Activated T-helper 17 cell treated with anti-CD3 and anti-CD28 coated beads, Interleukin-2, amount 50 U/mL, for 72 hours (primary cell): ENCODE measurements around the gene TEKT5. TPM values are rescaled to one million over a fixed set of nuclear protein-coding genes. Genes with fewer than 3 reads are reported as not detected.

Experiments
- ATAC-seq: fragments of 150-1000 bp; cut with Tn5 transposase; replicated peaks from 2 replicates; pipeline ENCODE4 v1.10.0; 2021; ENCODE audit warnings: mild to moderate bottlenecking, moderate library complexity
- H3K27ac Mint-ChIP-seq: one replicate; pipeline ENCODE4 v1.8.0; 2022; ENCODE audit warnings: mixed read lengths
- H3K27me3 Mint-ChIP-seq: one replicate; pipeline ENCODE4 v1.8.0; 2022; ENCODE audit warnings: mixed read lengths
- H3K36me3 Mint-ChIP-seq: one replicate; pipeline ENCODE4 v1.8.0; 2022; ENCODE audit warnings: low read depth, mild to moderate bottlenecking, mixed read lengths
- H3K4me1 Mint-ChIP-seq: one replicate; pipeline ENCODE4 v1.8.0; 2022; ENCODE audit warnings: mixed read lengths
- H3K4me3 Mint-ChIP-seq: one replicate; pipeline ENCODE4 v1.8.0; 2022; ENCODE audit warnings: mild to moderate bottlenecking, mixed read lengths
- H3K9me3 Mint-ChIP-seq: one replicate; pipeline ENCODE4 v1.8.0; 2022; ENCODE audit warnings: mixed read lengths
- total RNA-seq, 2 donors: library from RNA; stranded (reverse); gene quantifications; one replicate each; pipeline ENCODE4 v1.2.3, GENCODE V29; 2022

Gene TEKT5
- total RNA-seq, 2 donors from 2014 or later, result 0.19 to 2.4 TPM

GRCh38 chr16:10584981-10585438 is 109.7 kb downstream of the TEKT5 start:
- no peak for ATAC-seq
- no peak overlapping the region for H3K27ac Mint-ChIP-seq
- no peaks in the 10 kb centered on the region for H3K9me3 Mint-ChIP-seq
- H3K27me3 Mint-ChIP-seq, result peaks cover 55% of the 10 kb centered on the region
- H3K4me3 Mint-ChIP-seq, result no peak overlapping the region
- H3K36me3 Mint-ChIP-seq, result no peaks in the 10 kb centered on the region
- no peaks in the 10 kb centered on the region for H3K4me1 Mint-ChIP-seq

GRCh38 chr16:10583269-10583668 is 111.5 kb downstream of the TEKT5 start:
- Mint-ChIP-seq H3K4me1 (no peaks in the 10 kb centered on the region), H3K27ac (no peak overlapping the region), H3K9me3 (no peaks in the 10 kb centered on the region), H3K27me3 (peaks cover 57% of the 10 kb centered on the region), H3K4me3 (no peak overlapping the region), H3K36me3 (no peaks in the 10 kb centered on the region)
- no peak for ATAC-seq

DNA sequence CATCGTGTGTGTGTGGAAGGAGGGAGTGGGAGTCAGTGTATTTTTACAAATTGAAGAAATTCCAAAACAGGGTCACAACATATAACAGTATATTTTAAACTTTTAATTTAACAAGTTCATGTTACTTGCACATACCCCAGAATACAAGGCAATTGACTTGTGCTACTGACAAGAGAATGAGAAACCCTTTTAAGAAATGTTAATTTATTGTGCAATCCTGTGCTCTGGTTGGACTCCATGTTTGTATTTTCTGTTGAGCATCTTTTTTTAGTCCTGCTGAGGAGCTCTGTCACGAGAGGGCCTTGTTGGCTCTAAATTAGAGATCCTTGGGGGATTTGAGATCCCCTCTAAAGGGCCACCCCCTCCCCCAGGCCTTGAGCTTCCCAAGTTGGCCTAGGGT is 113.2 kb downstream of the TEKT5 start:
- no peaks in the 10 kb centered on the region for H3K36me3 Mint-ChIP-seq
- peaks cover 59% of the 10 kb centered on the region for H3K27me3 Mint-ChIP-seq
- H3K4me3 Mint-ChIP-seq, result no peak overlapping the region
- no peaks in the 10 kb centered on the region for H3K9me3 Mint-ChIP-seq
- no peak overlapping the region for H3K27ac Mint-ChIP-seq
- no peak for ATAC-seq
- H3K4me1 Mint-ChIP-seq, result no peaks in the 10 kb centered on the region

- H3K9me3 Mint-ChIP-seq, result no peaks in the 10 kb centered on the region
- H3K27me3 Mint-ChIP-seq, result peaks cover 54% of the 10 kb centered on the region
- no peak for ATAC-seq
These were observed 113.9 kb downstream of the TEKT5 start for GRCh38 chr16:10580883-10581247.

DNA sequence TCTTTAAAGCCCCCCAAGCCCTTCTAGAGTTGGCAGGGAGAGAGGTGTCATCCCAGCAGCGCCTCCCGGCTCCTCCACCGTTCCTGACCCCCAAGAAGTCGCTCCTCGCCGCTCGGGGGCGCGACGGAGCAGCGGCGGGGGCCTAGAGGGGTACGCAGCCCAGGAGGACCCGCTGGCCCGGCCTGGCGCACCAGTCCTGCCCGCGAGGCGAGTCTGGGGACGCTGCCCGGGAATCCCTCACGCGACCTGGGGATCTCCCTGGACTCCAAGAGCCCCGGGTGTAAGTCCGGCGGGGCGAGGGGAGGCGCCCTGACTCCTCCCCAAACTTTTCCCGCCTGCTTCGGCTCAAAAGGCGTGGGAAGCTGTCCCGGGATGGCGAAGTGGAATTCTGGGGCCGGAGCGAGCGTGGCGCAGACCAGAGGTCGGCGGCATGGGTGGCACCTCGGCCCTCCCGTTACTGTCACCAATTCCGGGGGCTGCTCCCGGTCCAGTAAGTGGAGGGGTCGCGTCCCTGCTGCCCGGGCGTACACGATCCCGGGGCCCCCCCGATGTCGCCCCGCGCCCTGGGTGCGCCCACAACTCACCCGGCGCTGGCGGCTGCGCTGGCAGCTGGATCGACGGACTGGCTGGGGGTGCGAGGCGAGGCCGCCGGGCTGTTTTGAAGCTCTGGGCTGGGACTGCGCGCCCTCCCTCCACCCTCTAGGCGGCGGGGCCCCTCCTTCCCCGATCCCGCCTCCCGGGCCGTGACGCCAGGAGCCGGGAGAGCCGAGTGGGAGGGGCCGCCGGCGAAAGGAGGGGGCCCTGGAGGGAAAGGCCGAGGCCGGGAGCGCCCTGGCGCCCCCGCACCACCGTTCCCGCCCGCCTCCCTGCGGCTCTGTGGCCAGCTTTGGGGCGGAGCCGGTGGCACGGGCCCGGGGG is 114.5 kb downstream of the TEKT5 start, which contains the start of gene EMP2:
EMP2 (minus strand) TSS at position 634 of the 918 bp plus-strand sequence. CDS start 32,981 bp downstream, outside the sequence.
- Mint-ChIP-seq H3K36me3 (no peaks in the 10 kb centered on the region), H3K4me3 (no peak within 1 kb of the TSS), H3K9me3 (no peaks in the 10 kb centered on the region), H3K27ac (no peak within 1 kb of the TSS), H3K4me1 (no peaks in the 10 kb centered on the region), H3K27me3 (peaks cover 53% of the 10 kb centered on the region)
- ATAC-seq, result no peak

More at GRCh38 chr16:10580883-10581247, 113.9 kb downstream of the TEKT5 start:
- Mint-ChIP-seq H3K4me1 (no peaks in the 10 kb centered on the region), H3K4me3 (no peak overlapping the region), H3K36me3 (no peaks in the 10 kb centered on the region), H3K27ac (no peak overlapping the region)

GRCh38 chr16:10579575-10579964 is 115.2 kb downstream of the TEKT5 start:
- Mint-ChIP-seq H3K4me1 (no peaks in the 10 kb centered on the region), H3K4me3 (no peak overlapping the region), H3K9me3 (no peaks in the 10 kb centered on the region), H3K27ac (no peak overlapping the region), H3K36me3 (no peaks in the 10 kb centered on the region), H3K27me3 (peaks cover 51% of the 10 kb centered on the region)
- no peak for ATAC-seq

DNA sequence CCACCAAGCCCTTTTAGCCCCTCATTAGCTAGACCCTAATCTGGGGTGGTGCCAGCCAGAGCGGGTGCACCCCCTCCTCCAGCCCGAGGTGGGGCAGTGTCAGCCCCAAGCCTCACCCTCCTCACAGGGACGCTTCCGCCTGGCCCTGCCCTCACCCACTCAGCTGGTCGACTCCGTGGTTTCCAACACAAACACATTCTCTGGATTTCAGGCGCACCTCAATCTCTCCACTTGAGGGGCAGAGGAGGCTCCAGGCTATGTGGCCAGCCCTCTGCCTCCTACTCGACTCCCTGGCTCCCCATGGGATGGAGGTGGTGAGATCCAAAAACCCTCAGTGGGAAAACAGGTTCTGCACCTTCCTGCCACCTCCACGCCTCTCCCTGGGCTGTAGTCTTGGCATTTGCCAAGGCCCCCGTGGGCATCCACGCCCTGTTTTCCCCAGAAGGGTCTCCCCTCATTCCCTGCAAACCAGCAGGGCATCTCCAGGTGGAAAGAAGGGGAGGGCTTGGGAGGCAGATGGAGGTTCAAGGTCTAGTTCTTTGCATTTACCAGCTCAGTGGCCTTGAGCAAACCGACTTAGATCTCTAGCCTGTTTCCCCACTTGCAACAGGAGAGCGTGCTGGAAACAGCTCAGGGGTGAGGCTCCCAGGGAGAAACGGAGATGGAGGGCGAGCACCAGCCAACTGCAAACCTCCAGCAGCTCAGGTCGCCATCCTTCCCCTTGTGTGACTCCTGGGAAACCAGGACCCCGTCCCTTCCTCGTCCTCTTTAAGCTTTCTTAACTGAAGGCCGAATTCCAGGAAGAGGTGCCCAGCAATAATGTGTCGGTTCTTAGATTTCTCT is 116.0 kb downstream of the TEKT5 start:
- Mint-ChIP-seq H3K9me3 (no peaks in the 10 kb centered on the region), H3K27ac (no peak overlapping the region), H3K27me3 (peaks cover 49% of the 10 kb centered on the region), H3K4me1 (no peaks in the 10 kb centered on the region), H3K36me3 (no peaks in the 10 kb centered on the region), H3K4me3 (no peak overlapping the region)
- ATAC-seq, result no peak

Other genes with a start within 250 kb of the TEKT5 start
- gene EMP2, start 114.3 kb downstream of the TEKT5 start, total RNA-seq, result under 1 TPM; 0.15 to 0.16 TPM
- gene NUBP1, start 48.9 kb upstream of the TEKT5 start, total RNA-seq, result 10 to 100 TPM; 32.9 to 46.6 TPM
- gene TVP23A, start 123.9 kb upstream of the TEKT5 start, total RNA-seq, result under 1 TPM; 0.22 to 0.69 TPM
- 10 to 100 TPM in 1 of 2 donors, 1 to 10 TPM in 1; 8.6 to 64.2 TPM for gene CIITA, start 182.3 kb upstream of the TEKT5 start, total RNA-seq
- gene DEXI, start 247.5 kb upstream of the TEKT5 start, total RNA-seq, result 10 to 100 TPM; 22.6 to 24.6 TPM
- 10 to 100 TPM; 24.3 to 24.8 TPM for gene CLEC16A, start 249.6 kb upstream of the TEKT5 start, total RNA-seq